Lower leg skin (tissue), 3 donors: ENCODE results near the gene PABPN1L.

Experiments
- CTCF ChIP-seq, 3 donors: fragments of 450-650 bp; IDR thresholded peaks; one replicate each; pipeline ENCODE4 v1.5.1; 2016; ENCODE audit warnings: antibody characterized with exemption in 3 of 3, mild to moderate bottlenecking in 3 of 3, moderate library complexity in 2 of 3
- POLR2A ChIP-seq, 2 donors: fragments of 450-650 bp; IDR thresholded peaks; one replicate each; pipeline ENCODE4 v1.6.1; 2016 to 2017; ENCODE audit warnings: antibody characterized with exemption in 2 of 2, mild to moderate bottlenecking in 1 of 2, moderate library complexity in 1 of 2

GRCh38 chr16:88814144-88814502, 52.3 kb downstream of the PABPN1L start:
- no peak for TF ChIP-seq CTCF (IDR thresholded peaks at IDR 0.05)
- TF ChIP-seq POLR2A (IDR thresholded peaks at IDR 0.05), result no peak
